Esophagus muscularis mucosa (tissue), 4 donors: ENCODE measurements around the gene RAB7B.

Source experiments
- CTCF ChIP-seq, 3 experiments: fragments of 200-600 bp in 2 of 3; fragments of 450-650 bp in 1 of 3; sonication (generic) in 2 of 3; IDR thresholded peaks; one replicate each; pipeline ENCODE4 v1.5.1; 2017 to 2019; ENCODE audit warnings: antibody characterized with exemption in 3 of 3, mild to moderate bottlenecking in 2 of 3, moderate library complexity in 1 of 3
- EP300 ChIP-seq: sonication (generic); formaldehyde crosslinking; IDR thresholded peaks from one replicate; pipeline ENCODE4 v1.6.1; 2017; ENCODE audit warnings: antibody characterized with exemption
- POLR2AphosphoS5 ChIP-seq, 2 donors: sonication (generic); formaldehyde crosslinking; IDR thresholded peaks; one replicate each; pipeline ENCODE4 v1.6.1; 2017; ENCODE audit warnings: antibody characterized with exemption in 2 of 2

GRCh38 chr1:205975387-205975998, 27.7 kb downstream of the RAB7B start:
- no peak for TF ChIP-seq EP300
- no peak for TF ChIP-seq CTCF (IDR thresholded peaks at IDR 0.05)
- no peak for TF ChIP-seq POLR2AphosphoS5 (IDR thresholded peaks at IDR 0.05)
